ENCODE data around the gene PPP1R14B.

The PPP1R14B gene

DNA sequence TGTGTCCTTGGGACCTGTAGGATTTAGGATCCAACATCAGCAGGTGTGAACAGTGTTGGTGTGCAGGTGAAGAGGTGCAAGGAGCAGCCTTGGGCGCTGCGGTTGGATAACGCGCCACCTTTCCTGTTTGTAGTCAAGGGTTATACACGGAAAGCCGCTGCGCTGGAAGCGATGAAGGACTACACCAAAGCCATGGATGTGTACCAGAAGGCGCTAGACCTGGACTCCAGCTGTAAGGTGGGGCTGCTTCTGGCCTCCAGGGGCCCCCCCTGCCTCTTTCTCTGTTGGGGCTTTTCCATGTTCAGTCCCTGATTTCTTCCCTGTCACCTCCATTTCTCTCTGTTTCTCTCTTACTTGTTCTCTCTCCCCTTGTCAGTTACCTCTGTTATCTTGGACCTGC, 43.8 kb downstream of the PPP1R14B start:
- H3K27ac ChIP-seq (replicated peaks) = no peak overlapping the region
- no peaks in the 10 kb centered on the region for H3K27me3 ChIP-seq (ENCODE audit: insufficient read depth, poor library complexity, severe bottlenecking)
- no peak overlapping the region for H3K4me3 ChIP-seq (replicated peaks; ENCODE audit: insufficient read depth, low read length)
- DNase-seq (ENCODE audit: low read depth in 1 of 2, low spot score in 1 of 2) = no peak
- TF ChIP-seq POLR2AphosphoS5 (IDR thresholded peaks at IDR 0.05; ENCODE audit: low read depth) = no peak
- TF ChIP-seq, protein P1, sequence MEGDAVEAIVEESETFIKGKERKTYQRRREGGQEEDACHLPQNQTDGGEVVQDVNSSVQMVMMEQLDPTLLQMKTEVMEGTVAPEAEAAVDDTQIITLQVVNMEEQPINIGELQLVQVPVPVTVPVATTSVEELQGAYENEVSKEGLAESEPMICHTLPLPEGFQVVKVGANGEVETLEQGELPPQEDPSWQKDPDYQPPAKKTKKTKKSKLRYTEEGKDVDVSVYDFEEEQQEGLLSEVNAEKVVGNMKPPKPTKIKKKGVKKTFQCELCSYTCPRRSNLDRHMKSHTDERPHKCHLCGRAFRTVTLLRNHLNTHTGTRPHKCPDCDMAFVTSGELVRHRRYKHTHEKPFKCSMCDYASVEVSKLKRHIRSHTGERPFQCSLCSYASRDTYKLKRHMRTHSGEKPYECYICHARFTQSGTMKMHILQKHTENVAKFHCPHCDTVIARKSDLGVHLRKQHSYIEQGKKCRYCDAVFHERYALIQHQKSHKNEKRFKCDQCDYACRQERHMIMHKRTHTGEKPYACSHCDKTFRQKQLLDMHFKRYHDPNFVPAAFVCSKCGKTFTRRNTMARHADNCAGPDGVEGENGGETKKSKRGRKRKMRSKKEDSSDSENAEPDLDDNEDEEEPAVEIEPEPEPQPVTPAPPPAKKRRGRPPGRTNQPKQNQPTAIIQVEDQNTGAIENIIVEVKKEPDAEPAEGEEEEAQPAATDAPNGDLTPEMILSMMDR (IDR thresholded peaks at IDR 0.05; ENCODE audit: insufficient read depth, low read length) = no peak
- no peak for TF ChIP-seq SPI1 (IDR thresholded peaks at IDR 0.05; ENCODE audit: borderline replicate concordance, low read depth)
- TF ChIP-seq, protein P2, sequence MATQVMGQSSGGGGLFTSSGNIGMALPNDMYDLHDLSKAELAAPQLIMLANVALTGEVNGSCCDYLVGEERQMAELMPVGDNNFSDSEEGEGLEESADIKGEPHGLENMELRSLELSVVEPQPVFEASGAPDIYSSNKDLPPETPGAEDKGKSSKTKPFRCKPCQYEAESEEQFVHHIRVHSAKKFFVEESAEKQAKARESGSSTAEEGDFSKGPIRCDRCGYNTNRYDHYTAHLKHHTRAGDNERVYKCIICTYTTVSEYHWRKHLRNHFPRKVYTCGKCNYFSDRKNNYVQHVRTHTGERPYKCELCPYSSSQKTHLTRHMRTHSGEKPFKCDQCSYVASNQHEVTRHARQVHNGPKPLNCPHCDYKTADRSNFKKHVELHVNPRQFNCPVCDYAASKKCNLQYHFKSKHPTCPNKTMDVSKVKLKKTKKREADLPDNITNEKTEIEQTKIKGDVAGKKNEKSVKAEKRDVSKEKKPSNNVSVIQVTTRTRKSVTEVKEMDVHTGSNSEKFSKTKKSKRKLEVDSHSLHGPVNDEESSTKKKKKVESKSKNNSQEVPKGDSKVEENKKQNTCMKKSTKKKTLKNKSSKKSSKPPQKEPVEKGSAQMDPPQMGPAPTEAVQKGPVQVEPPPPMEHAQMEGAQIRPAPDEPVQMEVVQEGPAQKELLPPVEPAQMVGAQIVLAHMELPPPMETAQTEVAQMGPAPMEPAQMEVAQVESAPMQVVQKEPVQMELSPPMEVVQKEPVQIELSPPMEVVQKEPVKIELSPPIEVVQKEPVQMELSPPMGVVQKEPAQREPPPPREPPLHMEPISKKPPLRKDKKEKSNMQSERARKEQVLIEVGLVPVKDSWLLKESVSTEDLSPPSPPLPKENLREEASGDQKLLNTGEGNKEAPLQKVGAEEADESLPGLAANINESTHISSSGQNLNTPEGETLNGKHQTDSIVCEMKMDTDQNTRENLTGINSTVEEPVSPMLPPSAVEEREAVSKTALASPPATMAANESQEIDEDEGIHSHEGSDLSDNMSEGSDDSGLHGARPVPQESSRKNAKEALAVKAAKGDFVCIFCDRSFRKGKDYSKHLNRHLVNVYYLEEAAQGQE (IDR thresholded peaks at IDR 0.05; ENCODE audit: insufficient replicate concordance, low read depth) = no peak
- TF ChIP-seq GABPA (IDR thresholded peaks at IDR 0.05; ENCODE audit: low read depth) = no peak

DNA sequence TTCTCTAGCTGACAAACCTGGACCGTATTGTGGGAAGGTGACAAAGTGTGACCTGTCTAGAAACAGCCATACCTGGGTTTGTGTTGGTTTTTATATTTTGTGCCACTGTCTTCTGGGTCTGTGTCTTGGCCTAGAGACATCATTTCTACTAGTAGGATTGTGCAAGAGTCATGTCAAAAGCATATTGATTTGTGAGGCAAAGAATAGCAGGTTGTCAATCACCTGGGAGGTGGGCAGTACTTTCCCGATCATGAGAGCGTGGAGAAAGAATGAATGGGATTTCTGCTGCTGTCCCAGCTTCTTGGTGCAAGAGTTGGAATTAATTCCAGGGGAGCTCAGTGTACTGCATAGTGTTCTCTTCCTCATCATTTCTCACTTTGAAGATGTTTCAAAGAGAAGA, 45.2 kb downstream of the PPP1R14B start:
- Histone ChIP-seq H3K27me3 (ENCODE audit: insufficient read depth, poor library complexity, severe bottlenecking) (no peaks in the 10 kb centered on the region), H3K27ac (replicated peaks) (no peak overlapping the region), H3K4me3 (replicated peaks; ENCODE audit: insufficient read depth, low read length) (no peak overlapping the region)
- DNase-seq (ENCODE audit: low read depth in 1 of 2, low spot score in 1 of 2) = no peak
- TF ChIP-seq GABPA (IDR thresholded peaks at IDR 0.05; ENCODE audit: low read depth) (no peak), POLR2AphosphoS5 (IDR thresholded peaks at IDR 0.05; ENCODE audit: low read depth) (no peak), SPI1 (IDR thresholded peaks at IDR 0.05; ENCODE audit: borderline replicate concordance, low read depth) (no peak)
- TF ChIP-seq, protein P1 (IDR thresholded peaks at IDR 0.05; ENCODE audit: insufficient read depth, low read length) = no peak
- TF ChIP-seq, protein P2 (IDR thresholded peaks at IDR 0.05; ENCODE audit: insufficient replicate concordance, low read depth) = no peak

DNA sequence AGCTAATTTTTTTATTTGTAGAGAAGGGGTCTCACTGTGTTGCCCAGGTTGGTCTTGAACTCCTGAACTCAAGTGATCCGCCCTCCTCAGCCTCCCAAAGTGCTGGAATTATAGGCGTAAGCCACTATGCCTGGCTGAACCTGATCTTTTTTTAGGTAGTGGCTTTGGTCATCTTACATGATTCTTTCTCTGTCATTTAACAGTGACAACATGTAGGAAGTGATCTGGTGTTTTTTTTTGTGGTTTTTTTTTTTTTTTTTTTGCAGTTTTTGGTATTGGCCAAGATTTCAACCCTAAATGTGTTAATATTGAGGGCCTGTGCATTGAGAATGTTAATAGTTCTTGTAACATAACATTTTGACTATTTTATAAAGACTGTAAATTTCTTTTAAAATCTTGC, 48.2 kb downstream of the PPP1R14B start:
- Histone ChIP-seq H3K27ac (replicated peaks) (no peak overlapping the region), H3K27me3 (ENCODE audit: insufficient read depth, poor library complexity, severe bottlenecking) (no peaks in the 10 kb centered on the region), H3K4me3 (replicated peaks; ENCODE audit: insufficient read depth, low read length) (no peak overlapping the region)
- no peak for DNase-seq (ENCODE audit: low read depth in 1 of 2, low spot score in 1 of 2)
- TF ChIP-seq, protein P1 (IDR thresholded peaks at IDR 0.05; ENCODE audit: insufficient read depth, low read length) = no peak
- TF ChIP-seq, protein P2 (IDR thresholded peaks at IDR 0.05; ENCODE audit: insufficient replicate concordance, low read depth) = no peak
- TF ChIP-seq GABPA (IDR thresholded peaks at IDR 0.05; ENCODE audit: low read depth) (no peak), POLR2AphosphoS5 (IDR thresholded peaks at IDR 0.05; ENCODE audit: low read depth) (no peak), SPI1 (IDR thresholded peaks at IDR 0.05; ENCODE audit: borderline replicate concordance, low read depth) (no peak)
